ENCODE results near the gene FBXL7.

DNA sequence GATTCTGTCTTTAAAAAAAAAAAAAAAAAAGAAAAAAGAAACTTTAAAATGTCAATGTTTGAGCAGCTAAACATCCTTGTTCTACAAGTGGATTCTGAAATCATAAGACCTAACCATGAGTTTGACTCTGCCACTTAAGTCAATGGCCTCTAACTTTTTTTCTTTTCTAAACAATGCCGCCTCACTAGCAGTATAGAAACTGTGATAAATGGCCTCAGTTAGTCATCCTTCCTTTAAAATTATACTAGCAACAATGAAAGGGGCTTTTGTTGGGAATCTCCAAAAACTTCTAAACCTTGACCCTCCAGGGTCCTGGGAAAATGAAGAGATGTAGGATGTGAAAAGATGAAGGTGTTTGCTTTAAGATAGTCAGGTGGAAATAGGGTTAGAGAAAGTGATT lies 71.1 kb downstream of the FBXL7 start:
- no peak for TF ChIP-seq EZH2 (IDR thresholded peaks at IDR 0.05; ENCODE audit: insufficient read depth, poor library complexity, severe bottlenecking)
- no peak for TF ChIP-seq EZH2phosphoT487 (IDR thresholded peaks at IDR 0.05; ENCODE audit: insufficient read depth, low read depth)

Data from GM23248 (cell line).